GM12864 (cell line): ENCODE measurements around the gene SLC5A6.

Source experiments
- DNase-seq: peaks from one replicate; pipeline ENCODE4 v3.0.0-alpha.2; 2011; ENCODE audit warnings: low read depth
- H3K4me3 ChIP-seq: 2 replicates; pipeline ENCODE4 v1.5.1; 2011; ENCODE audit warnings: mild to moderate bottlenecking, low read depth, low read length, control low read depth
- TF ChIP-seq, protein P1 (sequence below): IDR thresholded peaks from 2 replicates; pipeline ENCODE4 v1.5.1; 2011; ENCODE audit warnings: low read depth, mild to moderate bottlenecking, moderate library complexity, low read length, control low read depth, inconsistent platforms; ENCODE audit errors: missing control alignments

The SLC5A6 gene

DNA sequence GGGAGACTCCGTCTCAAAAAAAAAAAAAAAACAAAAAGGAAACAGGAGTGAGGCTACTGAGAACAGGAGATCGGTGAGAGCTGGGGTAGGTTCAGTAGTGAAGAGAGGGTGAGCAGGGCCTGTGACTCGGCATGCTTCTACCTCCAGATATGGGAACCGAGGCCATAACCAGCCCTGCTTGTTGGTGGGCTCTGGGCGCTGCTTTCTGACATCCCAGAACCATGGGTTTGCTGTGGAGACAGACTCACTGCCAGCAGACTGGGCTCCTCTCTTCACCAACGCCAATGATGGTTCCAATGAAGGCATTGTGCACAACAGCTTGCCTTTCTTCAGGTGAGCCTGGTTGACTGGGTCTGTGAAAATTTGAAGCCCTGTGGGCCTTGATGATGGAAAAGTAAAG lies 11.3 kb upstream of the SLC5A6 start:
- TF ChIP-seq, protein P1, sequence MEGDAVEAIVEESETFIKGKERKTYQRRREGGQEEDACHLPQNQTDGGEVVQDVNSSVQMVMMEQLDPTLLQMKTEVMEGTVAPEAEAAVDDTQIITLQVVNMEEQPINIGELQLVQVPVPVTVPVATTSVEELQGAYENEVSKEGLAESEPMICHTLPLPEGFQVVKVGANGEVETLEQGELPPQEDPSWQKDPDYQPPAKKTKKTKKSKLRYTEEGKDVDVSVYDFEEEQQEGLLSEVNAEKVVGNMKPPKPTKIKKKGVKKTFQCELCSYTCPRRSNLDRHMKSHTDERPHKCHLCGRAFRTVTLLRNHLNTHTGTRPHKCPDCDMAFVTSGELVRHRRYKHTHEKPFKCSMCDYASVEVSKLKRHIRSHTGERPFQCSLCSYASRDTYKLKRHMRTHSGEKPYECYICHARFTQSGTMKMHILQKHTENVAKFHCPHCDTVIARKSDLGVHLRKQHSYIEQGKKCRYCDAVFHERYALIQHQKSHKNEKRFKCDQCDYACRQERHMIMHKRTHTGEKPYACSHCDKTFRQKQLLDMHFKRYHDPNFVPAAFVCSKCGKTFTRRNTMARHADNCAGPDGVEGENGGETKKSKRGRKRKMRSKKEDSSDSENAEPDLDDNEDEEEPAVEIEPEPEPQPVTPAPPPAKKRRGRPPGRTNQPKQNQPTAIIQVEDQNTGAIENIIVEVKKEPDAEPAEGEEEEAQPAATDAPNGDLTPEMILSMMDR: no peak

DNA sequence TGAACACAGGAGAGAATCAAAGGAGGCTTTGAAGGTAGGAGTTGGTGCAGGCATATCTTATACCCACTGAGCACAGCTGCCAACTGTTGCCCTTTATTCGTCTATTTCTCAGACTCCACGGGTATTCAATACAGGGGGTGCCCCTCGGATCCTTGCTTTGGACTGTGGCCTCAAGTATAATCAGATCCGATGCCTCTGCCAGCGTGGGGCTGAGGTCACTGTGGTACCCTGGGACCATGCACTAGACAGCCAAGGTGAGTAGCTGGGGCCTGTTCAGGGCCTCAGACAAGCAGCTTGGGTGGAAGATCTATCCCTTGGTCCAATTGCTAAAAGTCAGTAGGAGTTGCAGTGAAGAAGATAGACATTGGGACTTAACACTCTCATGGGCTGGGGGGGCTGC lies 10.3 kb upstream of the SLC5A6 start:
- TF ChIP-seq, protein P1: no peak
- no peak for DNase-seq
- H3K4me3 ChIP-seq: no peak overlapping the region

More for the DNA sequence above, 11.3 kb upstream of the SLC5A6 start:
- H3K4me3 ChIP-seq: no peak overlapping the region
- no peak for DNase-seq

DNA sequence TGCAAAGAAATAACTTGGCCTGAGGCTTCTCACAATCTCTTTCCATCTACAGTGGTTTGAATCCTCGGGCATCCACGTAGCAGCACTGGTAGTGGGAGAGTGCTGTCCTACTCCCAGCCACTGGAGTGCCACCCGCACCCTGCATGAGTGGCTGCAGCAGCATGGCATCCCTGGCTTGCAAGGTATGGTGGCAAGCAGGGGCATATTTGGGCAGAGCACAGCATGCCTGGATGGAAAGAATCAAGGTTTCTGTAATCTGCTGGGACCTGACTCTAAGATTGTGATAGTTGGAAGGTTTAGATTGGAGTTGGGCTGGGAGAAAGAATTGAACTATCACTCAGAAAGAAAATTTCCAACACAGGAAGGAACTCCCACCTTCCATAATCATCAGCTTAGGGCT lies 9.1 kb upstream of the SLC5A6 start:
- no peak for DNase-seq
- TF ChIP-seq, protein P1: no peak
- H3K4me3 ChIP-seq: no peak overlapping the region

DNA sequence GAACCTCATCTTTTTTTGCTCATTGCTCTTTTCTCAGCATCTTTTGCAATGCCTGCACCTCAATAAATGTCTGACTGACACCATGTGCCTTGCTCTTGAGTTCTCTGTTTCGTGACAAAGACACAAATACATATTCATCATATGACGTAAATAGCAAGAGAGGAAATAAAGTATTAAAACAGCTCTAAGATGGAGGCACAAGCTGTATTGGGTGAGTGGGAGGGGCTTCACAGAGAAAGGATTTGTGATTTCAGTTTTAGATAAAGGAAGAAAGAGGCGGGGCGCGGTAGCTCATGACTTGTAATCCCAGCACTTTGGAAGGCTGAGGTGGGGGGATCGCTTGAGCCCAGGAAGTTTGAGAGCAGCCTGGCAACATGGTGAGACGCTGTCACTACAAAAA lies 8.0 kb upstream of the SLC5A6 start:
- DNase-seq: no peak
- TF ChIP-seq, protein P1: no peak
- no peak overlapping the region for H3K4me3 ChIP-seq

DNA sequence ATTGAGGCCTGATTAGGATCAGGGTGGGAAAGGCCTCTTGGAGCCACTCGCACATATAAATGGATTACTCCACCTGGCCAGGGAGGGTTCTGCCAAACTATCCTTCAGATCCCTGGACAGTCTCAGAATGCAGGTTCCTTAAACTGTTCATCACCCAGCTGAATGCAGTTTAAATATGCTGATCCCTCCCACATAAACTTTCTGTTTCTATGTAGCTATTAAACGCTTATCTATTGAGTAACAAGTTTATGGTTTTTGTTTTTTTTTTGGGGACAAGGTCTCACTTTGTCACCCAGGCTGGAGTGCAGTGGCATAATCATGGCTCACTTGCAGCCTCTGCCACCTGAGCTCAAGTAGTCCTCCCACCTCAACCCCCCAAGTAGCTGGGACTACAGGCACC lies 7.0 kb upstream of the SLC5A6 start:
- TF ChIP-seq, protein P1: no peak
- DNase-seq: no peak
- H3K4me3 ChIP-seq: no peak overlapping the region; the same call in 1 of the 2 replicates

DNA sequence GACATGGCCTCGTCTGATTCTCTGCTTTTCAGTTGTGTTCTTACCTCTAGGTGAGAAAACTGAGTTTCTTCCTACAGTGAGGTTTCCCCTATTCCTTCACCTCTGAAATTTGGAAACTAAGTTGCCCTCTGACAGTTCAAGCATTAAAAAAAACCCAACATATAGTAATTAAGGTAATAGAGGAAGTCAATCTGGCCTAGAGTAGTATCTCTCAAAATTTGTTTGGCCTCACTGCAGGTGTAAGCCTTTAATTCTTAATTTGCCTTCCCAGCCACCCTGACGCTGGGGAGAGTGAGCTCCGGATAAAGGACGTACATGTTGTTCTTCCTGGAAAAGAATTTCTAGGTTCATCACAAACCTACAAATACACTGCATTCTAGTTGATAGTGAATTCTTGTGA lies 6.5 kb upstream of the SLC5A6 start:
- peak overlapping the region; percentile 85 for H3K4me3 ChIP-seq
- DNase-seq: no peak

More for the DNA sequence above, 6.5 kb upstream of the SLC5A6 start:
- TF ChIP-seq, protein P1: no peak
